G401 (cell line): ENCODE measurements around the gene RPTOR. TPM values are rescaled to one million over a fixed set of nuclear protein-coding genes. Genes with fewer than 3 reads are reported as not detected.
"Not testable (repeated sequence)": the region's sequence is repeated elsewhere in the genome, so short reads cannot be mapped to it uniquely, and the experiment has no call there.

Experiments
- DNase-seq: peaks from one replicate; pipeline ENCODE4 v3.0.0-alpha.2; 2015; ENCODE audit warnings: low spot score
- in situ Hi-C: cut with HindIII; loops from 2 replicates; pipeline ENCODE4 v1.10.0; 2016; ENCODE audit warnings: low sequenced_read_pairs, mixed read lengths
- total RNA-seq: library from RNA; depleted of rRNA; stranded (reverse); fragments of >200 nt; shearing (Covaris generic); gene quantifications from 2 replicates; pipeline ENCODE4 v1.2.3, GENCODE V29; 2014

RPTOR gene
- total RNA-seq, 1 experiment from 2014 or later = 27.7 TPM

- in situ Hi-C loops = no loop called here
- DNase-seq = no peak
Measured at GRCh38 chr17:80538484-80538883, 6.2 kb upstream of the RPTOR start.

GRCh38 chr17:80539022-80539641 is 5.5 kb upstream of the RPTOR start:
- in situ Hi-C loops = no loop called here
- no peak for DNase-seq

GRCh38 chr17:80545499-80545826 is 825 bp downstream of the RPTOR start:
- in situ Hi-C loops = no loop called here
- no peak for DNase-seq

GRCh38 chr17:80546267-80546666 is 1.6 kb downstream of the RPTOR start:
- no peak for DNase-seq
- in situ Hi-C loops = no loop called here

GRCh38 chr17:80552523-80552922 is 7.9 kb downstream of the RPTOR start:
- in situ Hi-C loops = no loop called here

GRCh38 chr17:80555266-80555665 is 10.6 kb downstream of the RPTOR start:
- in situ Hi-C loops = no loop called here
- no peak for DNase-seq

More at GRCh38 chr17:80552523-80552922, 7.9 kb downstream of the RPTOR start:
- DNase-seq = no peak

GRCh38 chr17:80558046-80558445 is 13.4 kb downstream of the RPTOR start:
- no peak for DNase-seq
- in situ Hi-C loops = no loop called here

- in situ Hi-C loops = no loop called here
- DNase-seq = no peak
Measured at GRCh38 chr17:80559825-80560251, 15.2 kb downstream of the RPTOR start.

- in situ Hi-C loops = no loop called here
- no peak for DNase-seq
Measured at GRCh38 chr17:80561541-80562114, 17.0 kb downstream of the RPTOR start.

- no peak for DNase-seq
- in situ Hi-C loops = no loop called here
Measured at GRCh38 chr17:80564545-80564944, 19.9 kb downstream of the RPTOR start.

- DNase-seq = no peak
- in situ Hi-C loops = no loop called here
Measured at GRCh38 chr17:80565343-80566053, 20.9 kb downstream of the RPTOR start.

- in situ Hi-C loops = no loop called here
- no peak for DNase-seq
Measured at GRCh38 chr17:80566054-80566400, 21.4 kb downstream of the RPTOR start.

- in situ Hi-C loops = no loop called here
- DNase-seq = no peak
Measured at GRCh38 chr17:80568246-80568645, 23.6 kb downstream of the RPTOR start.

GRCh38 chr17:80569924-80570323 is 25.3 kb downstream of the RPTOR start:
- no peak for DNase-seq
- in situ Hi-C loops = no loop called here

- in situ Hi-C loops = no loop called here
- DNase-seq = no peak
Measured at GRCh38 chr17:80573701-80574100, 29.1 kb downstream of the RPTOR start.

GRCh38 chr17:80574496-80574895 is 29.9 kb downstream of the RPTOR start:
- in situ Hi-C loops = no loop called here
- DNase-seq = no peak

GRCh38 chr17:80575057-80575875 is 30.6 kb downstream of the RPTOR start:
- DNase-seq = peak; percentile 76
- in situ Hi-C loops = no loop called here

- in situ Hi-C loops = no loop called here
Measured at GRCh38 chr17:80577876-80578570, 33.4 kb downstream of the RPTOR start.

GRCh38 chr17:80578668-80579388 is 34.2 kb downstream of the RPTOR start:
- in situ Hi-C loops, DNase-seq: not testable (repeated sequence)

More at GRCh38 chr17:80577876-80578570, 33.4 kb downstream of the RPTOR start:
- no peak for DNase-seq
